Mucosa of descending colon (tissue), 3 donors: ENCODE measurements around the gene MRPL55. TPM values are rescaled to one million over a fixed set of nuclear protein-coding genes. Genes with fewer than 3 reads are reported as not detected.
A peak's percentile ranks its signal among the peaks of the same experiment; 100 is the strongest.

ENCODE experiments used
- ATAC-seq: fragments of 200-7000 bp; cut with Tn5 transposase; one replicate; pipeline ENCODE4 v1.9.1; 2020; ENCODE audit warnings: mild to moderate bottlenecking, moderate library complexity
- DNase-seq, 3 donors: peaks; one replicate each; pipeline ENCODE4 v3.0.0-alpha.2; 2020
- H3K36me3 ChIP-seq: fragments of 200-600 bp; one replicate; pipeline ENCODE4 v1.8.0; 2021; ENCODE audit warnings: low read depth, mild to moderate bottlenecking
- H3K4me1 ChIP-seq: fragments of 200-600 bp; one replicate; pipeline ENCODE4 v1.8.0; 2021; ENCODE audit warnings: low read depth, mild to moderate bottlenecking
- H3K4me3 ChIP-seq: fragments of 200-600 bp; one replicate; pipeline ENCODE4 v1.8.0; 2021; ENCODE audit warnings: mild to moderate bottlenecking
- H3K9me3 ChIP-seq: fragments of 200-600 bp; one replicate; pipeline ENCODE4 v1.8.0; 2021; ENCODE audit warnings: mild to moderate bottlenecking
- intact Hi-C, 2 donors: fragments of 100-400 bp; cut with DNase I in 1 of 2; cut with micrococcal nuclease in 1 of 2; formaldehyde crosslinking; loops; one replicate each; pipeline versions ENCODE4 v1.11.0 to v1.11.1; 2022; cut with DNase I, micrococcal nuclease
- total RNA-seq, 3 donors: library from RNA; stranded (reverse); fragmentation: NEBNext Ultra II Directional in 2 of 3; extraction: Animal tissue kit (Norgen Biotek cat#: 25700) in 2 of 3; gene quantifications; one replicate each; pipeline versions ENCODE4 v1.2.1 to v1.2.4, GENCODE V29; 2021 to 2023
- TF ChIP-seq, protein P1 (sequence below): fragments of 200-600 bp; IDR thresholded peaks from one replicate; pipeline ENCODE4 v1.8.0; 2022; ENCODE audit warnings: antibody characterized with exemption, mild to moderate bottlenecking
- donor health status: DM: no; HTN: no; CAD: no; lungs with moderate emphysema.
- donor health status: DM: no; HTN: no; CAD: no.
- donor health status: DM: no; HTN: yes; CAD: no.

MRPL55 gene
- total RNA-seq, 3 donors from 2014 or later: 24.3 to 42.1 (median 37.3) TPM

DNA sequence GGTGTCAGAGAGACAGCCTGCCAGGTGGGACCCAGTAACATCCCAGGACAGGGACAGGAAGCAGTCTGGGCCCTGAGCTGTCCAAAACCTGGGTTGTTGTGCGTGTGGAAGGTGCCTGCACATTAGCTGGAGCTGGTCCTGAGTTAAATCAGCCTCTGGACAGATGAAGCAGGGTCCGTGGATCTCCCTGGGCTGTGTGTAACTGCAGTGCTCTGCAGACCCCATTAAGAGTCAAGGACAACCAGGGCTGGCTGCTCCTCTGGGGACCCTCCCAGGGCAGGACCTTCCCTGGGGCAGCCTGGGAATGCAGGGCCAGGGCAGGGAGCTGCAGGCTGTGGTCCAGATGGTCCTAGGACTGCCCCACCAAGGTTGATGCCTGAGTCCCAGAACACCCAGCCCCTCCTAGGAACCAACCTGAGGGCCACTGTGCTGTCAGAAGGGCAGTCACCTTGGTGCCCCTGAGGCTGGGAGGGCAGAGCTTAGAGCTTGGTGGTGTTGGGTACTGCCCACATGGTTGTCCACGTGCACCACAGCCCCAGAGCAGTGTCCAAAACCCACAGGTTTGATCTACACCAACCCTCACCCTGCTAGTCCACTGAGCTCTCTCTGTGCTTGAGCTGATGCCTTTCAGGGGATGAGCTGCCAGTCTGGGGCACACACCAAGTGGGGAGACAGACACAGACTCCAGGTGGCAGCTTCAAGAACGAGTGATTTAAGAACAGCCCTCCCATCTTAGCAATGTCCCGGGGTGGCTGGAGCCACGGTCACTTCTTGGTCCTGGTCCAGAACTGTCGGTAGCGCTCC, 2.9 kb downstream of the MRPL55 start:
- intact Hi-C loops: no loop called here

DNA sequence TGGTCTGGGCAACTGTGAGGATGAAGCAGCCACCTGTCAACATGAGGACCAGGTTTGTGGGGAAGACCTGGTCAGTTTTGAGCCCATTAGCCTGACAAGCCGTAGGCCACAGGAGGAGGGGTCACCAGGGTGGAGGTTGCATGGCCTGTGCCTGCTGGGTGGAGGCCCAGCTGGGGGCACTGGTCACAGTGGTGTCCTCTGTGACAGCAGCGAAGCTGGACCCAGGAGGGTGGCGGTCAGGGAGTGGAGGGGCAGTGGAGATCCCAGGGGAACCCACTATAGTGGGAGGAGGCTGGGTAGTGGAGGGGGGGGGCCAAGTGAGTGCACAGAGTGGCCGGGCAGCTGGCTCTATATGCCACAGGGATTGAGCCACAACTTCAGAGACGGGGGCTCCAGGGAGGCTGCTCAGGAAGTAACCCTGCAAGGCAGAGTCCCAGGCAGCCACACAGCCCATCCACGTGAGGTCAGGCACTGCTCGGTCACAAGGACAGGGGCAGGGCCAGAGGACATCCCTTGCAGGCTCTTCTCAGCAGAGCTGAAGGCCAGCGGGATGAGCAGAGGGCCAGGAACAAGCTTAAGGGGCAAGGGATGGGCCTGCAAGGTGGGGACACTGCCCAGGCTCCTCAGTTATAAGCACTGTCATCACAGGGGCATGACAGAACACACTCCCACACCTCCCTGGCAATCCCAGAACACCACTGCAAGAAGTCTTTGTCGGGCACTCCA, 3.7 kb downstream of the MRPL55 start:
- DNase-seq: peak in 1 of 3 donors; percentile 34
- intact Hi-C loops: no loop called here
- no peak for ATAC-seq
- H3K4me1 ChIP-seq: peaks cover 30% of the 10 kb centered on the region
- H3K4me3 ChIP-seq: no peak overlapping the region
- no peaks in the 10 kb centered on the region for H3K36me3 ChIP-seq
- no peaks in the 10 kb centered on the region for H3K9me3 ChIP-seq
- TF ChIP-seq, protein P1, sequence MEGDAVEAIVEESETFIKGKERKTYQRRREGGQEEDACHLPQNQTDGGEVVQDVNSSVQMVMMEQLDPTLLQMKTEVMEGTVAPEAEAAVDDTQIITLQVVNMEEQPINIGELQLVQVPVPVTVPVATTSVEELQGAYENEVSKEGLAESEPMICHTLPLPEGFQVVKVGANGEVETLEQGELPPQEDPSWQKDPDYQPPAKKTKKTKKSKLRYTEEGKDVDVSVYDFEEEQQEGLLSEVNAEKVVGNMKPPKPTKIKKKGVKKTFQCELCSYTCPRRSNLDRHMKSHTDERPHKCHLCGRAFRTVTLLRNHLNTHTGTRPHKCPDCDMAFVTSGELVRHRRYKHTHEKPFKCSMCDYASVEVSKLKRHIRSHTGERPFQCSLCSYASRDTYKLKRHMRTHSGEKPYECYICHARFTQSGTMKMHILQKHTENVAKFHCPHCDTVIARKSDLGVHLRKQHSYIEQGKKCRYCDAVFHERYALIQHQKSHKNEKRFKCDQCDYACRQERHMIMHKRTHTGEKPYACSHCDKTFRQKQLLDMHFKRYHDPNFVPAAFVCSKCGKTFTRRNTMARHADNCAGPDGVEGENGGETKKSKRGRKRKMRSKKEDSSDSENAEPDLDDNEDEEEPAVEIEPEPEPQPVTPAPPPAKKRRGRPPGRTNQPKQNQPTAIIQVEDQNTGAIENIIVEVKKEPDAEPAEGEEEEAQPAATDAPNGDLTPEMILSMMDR: no peak

More for the DNA sequence above, 2.9 kb downstream of the MRPL55 start:
- Histone ChIP-seq H3K4me1 (peaks cover 23% of the 10 kb centered on the region), H3K4me3 (no peak overlapping the region), H3K36me3 (no peaks in the 10 kb centered on the region), H3K9me3 (no peaks in the 10 kb centered on the region)
- ATAC-seq (no peak), DNase-seq (peak in 1 of 3 donors; percentile 32)
- TF ChIP-seq, protein P1: no peak

DNA sequence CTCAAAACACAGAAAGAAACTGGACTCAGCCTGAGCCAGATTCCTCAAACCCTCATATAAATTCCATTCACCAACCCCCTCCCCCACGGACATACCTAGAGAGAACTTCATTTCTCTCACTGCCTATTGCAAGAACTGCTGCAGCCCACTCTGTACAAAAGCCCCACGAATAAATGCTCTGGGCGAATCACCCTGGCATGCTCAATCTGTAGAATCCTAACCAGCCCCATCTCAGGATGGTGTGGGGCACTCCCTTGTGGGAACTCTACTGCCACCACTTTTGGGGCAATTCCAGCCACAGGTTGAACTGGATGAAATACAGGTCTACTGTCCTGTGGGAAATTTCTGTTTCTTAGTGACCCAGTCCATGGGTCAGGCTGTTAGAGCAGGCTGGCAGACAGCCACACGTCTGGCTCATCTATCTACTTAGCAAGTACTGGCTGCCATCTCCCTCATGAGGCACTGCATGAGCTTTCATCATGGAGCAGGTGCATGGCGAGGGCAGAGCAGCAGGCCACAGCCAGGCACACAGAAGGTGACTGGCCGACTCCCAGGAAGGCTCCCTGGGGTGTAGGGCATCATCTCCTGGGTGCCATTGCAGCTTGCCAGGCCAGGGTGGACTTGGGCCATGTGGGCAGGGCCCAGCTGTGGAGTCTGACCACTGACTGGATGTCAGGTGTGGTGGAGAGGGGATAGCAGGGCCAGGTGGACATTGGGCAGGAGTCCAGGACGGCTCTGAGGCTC, 4.4 kb downstream of the MRPL55 start:
- no peak for ATAC-seq
- TF ChIP-seq, protein P1: no peak

DNA sequence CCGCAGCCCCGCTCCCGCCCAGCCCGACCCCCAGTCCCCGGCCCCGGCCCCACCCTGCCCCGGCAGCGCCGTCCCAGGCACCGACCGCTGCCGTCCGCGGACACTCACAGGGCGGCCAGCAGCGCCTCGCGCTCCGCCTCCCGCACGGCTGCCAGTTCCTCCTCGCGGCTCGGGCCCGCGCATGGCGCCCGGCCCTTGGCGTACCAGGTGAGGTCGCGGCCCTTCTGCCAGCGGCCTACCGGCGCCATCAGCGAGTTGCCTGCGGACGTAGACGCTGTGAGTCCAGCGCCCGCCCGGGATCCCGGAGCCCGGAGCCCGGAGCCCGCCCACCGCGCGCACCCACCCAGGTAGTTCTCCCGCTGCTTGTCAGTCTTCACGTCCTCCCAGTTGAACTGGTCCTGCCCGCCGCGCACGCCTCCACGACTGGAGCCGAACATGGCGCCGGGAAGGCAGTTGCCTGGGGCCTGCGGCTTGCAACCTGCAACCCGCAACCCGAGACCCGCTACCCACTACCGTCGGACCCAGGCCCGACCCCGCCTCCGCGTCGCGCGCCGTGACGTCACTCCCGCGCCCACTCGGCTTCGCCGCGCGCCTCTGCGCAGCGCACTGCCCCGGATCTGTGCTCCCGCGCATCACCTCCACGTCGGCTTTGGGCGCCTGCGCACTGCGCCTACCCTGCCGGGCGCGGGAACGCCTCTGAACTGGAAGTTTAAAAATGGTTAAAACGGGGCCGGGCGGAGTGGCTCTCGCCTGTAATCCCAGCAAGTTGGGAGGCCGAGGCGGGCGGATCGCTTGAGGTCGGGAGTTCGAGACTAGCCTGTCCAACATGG, 6.1 kb downstream of the MRPL55 start, which contains the start of gene C1orf35:
C1orf35 (minus strand) TSS at position 535 of the 830 bp plus-strand sequence; CDS start at position 437, 98 bp downstream.
- peaks cover 23% of the 10 kb centered on the region for H3K4me1 ChIP-seq
- intact Hi-C loops: no loop called here
- H3K36me3 ChIP-seq: no peaks in the 10 kb centered on the region

More for the DNA sequence above, 4.4 kb downstream of the MRPL55 start:
- Histone ChIP-seq H3K9me3 (no peaks in the 10 kb centered on the region), H3K36me3 (no peaks in the 10 kb centered on the region), H3K4me3 (no peak overlapping the region), H3K4me1 (peaks cover 30% of the 10 kb centered on the region)
- intact Hi-C loops: no loop called here
- DNase-seq: peak in 1 of 3 donors; percentile 31

More for the DNA sequence above, 6.1 kb downstream of the MRPL55 start, which contains the start of gene C1orf35:
- H3K4me3 ChIP-seq: peak within 1 kb of the TSS; percentile 79
- H3K9me3 ChIP-seq: no peaks in the 10 kb centered on the region
- TF ChIP-seq, protein P1: no peak
- DNase-seq (peak; percentile 94 to 97 (median 97)), ATAC-seq (peak; percentile 88)
